DMS114 treated with DMSO at 0.1 percent for 48 hours (cell line): ENCODE data around the gene RRAGD.
"Not testable (repeated sequence)": the region's sequence is repeated elsewhere in the genome, so short reads cannot be mapped to it uniquely, and the experiment has no call there.

Experiments used
- DNase-seq: peaks from one replicate; lab custom pipeline; 2025; ENCODE audit not compliant: unreplicated experiment; lab: John Stamatoyannopoulos, UW

The RRAGD gene

DNA sequence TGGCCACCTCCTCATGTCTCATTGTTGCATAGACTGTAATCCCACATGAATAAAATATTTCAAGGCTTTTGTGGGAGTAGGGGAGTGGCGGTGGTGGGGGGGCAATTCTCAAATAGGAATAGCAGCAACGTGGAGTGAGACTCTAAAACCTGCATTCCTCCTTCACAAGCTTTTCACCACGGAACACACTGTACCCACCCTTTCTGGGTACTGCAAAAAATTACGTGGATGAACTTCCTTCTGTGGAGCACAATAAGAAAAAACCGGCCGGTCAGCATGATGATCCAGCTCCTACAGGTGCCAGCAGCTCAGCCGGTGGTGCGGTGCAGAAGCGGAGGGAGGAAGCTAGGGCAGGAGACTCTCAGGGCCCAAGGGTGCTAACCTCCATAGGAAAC lies 930 bp upstream of the RRAGD start:
- DNase-seq = no peak

DNA sequence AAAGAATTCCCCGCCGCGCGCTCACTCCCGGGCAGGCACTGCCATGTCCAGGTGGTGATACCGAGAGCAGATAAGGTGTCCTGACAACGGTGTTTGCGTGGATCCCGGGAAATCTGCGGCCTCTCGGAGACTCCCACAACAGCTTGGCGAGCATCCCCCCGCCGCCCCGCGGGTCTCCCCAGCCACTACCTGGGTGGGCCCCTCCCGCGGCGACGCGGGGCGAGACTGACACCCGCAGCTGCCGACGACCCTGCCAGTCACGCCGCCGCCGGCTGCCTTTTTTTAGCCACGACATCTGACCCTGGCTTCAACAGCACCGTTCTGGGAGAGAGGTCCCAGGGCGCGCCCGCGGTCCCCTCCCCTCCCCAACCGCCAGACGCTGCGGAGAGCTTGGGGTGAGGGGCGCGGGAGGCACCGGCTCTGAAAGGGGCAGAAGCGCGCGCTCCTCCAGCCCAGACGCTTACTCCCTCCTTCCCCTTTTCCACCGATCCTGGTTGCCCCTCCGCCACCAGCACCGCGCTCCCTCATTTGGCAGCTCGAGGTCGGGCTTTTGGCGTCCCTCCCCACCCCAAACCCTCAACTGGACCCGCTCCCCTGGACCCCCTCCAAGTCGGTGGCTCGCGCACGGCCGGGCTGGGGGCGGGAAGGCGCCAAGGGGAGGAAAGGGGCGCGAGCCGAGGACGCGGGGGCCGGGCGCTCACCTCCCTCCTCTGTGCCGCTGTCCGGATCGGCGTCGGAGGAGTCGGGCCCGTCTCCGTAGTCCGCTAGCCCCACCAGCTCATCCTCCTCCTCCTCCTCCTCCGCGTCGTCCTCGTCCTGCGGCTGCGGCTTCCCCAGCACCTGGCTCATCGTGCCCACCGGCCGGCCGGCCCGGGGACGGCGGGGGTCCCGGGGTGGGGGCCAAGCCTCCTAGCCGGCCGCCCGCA lies 665 bp downstream of the RRAGD start:
- no peak for DNase-seq

DNA sequence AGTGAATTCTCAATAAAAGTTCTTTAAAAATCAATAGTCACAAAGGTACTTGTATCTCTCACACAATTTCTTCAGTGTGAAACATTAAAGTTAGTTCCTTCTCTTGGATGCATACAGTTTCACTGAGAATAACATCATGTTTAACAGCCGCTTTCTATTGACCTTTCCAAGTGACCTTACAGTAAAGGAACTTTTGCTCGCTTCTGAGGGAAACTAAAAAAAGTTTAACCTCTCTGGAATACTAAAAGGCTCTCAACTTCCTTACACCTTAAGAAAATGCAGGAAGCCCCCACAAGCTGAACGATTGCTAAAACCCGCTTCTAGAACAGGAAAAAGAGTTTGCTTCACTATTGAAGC lies 1.3 kb downstream of the RRAGD start:
- DNase-seq = no peak

DNA sequence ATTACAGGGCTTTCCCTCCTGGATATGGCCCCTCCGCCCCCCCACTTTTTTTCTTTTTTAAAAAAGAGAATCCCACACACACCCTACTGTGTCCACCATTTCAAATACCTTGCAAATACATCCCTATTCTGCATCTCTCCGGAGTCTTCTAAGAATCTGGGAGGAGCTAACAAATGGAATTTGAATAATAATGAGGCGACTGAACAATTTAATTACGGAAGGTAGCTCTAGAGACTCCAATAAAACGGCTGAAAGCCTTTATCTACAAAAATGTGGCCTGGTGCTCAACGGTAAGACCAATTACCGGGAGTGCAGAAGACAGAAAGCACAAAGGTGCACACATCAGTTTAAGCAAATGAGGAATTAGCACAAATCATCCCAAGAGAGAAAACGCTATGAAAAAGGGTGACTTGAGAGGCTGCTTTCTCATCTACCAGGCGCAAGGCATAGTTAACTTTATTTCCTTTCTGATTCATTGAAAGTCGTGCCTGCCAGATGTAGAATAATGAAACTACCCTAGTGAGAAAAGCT lies 1.8 kb downstream of the RRAGD start:
- no peak for DNase-seq

DNA sequence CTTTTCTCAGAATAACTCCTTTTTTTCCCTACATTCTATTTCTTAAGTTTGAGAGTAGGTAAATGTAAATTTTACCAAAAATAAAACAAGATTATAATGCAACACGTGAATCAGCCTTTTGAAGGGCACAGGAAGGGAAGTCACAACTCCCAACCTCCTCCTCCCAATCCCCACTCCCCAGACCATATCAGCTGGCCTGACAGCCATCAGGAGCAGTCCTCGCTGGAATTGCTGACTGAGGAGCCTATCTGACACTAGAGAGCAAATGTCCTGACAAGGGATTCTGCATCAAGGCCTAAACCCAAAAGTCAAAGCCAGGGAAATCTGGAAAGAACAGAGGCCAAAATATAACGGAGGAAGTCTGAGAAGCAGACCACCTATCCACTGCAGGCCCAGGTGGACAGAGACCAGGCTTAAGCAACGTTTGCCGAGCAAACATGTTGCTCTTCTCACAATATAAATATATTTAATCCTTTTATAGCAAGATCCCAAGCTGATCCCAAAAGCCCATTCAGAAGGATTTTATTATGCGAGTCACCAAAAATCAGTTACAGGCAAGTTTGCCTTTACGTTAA lies 2.5 kb downstream of the RRAGD start:
- DNase-seq = no peak

DNA sequence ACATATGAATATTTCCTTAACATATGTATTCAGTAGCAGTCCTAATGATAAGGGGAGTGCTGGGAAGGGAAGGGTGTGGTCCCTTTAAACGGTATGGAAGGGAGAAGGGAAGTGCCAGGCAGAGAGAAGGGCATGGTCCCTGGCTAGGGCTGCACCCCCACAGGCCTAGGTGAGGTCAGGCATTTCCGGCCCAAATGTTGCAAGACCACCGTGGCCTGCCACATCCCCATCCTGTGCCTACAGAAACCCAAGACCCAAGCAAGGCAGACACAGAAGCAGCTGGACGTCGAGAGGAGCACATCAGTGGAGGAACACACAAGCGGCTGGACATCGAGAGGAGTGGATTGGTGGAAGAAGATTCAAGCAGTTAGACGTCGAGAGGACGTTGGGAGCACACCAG lies 5.9 kb downstream of the RRAGD start:
- DNase-seq = no peak

DNA sequence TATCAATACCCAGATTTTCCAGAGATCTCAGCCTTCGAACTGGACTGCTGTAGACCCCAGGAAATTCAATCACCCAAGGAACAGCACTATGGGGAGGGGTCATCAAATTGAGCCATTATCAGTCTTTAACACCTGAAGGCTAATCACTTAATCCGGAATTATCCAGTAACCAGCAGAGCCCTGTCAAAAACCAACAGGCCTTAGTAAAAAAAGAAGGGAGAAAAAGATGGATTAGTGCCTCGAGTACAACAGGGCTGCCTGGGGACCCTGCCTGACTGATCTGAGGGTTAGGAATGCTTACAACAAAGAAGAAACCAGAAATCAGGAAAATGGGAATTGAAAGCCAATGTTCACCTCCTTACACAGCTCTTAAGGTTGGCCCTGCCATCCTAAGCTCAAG lies 7.6 kb downstream of the RRAGD start:
- no peak for DNase-seq

DNA sequence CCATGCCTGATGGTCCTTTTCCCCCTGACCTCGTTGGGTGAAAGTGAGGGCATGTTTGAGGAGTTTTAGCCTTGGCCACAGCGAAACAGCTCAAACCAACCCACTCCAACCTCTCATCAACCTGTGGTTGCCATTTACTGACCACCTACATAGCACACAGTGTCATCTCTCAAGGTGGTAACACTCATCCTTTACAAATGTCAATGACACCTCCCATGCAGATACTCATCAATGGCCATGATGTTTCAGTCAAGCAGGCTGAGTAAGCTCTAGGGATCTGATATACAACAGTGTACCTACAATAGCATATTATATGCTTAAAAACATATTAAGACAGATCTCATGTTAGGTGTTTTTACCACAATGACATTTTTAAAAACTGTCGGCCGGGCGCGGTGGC lies 9.3 kb downstream of the RRAGD start:
- DNase-seq = no peak

DNA sequence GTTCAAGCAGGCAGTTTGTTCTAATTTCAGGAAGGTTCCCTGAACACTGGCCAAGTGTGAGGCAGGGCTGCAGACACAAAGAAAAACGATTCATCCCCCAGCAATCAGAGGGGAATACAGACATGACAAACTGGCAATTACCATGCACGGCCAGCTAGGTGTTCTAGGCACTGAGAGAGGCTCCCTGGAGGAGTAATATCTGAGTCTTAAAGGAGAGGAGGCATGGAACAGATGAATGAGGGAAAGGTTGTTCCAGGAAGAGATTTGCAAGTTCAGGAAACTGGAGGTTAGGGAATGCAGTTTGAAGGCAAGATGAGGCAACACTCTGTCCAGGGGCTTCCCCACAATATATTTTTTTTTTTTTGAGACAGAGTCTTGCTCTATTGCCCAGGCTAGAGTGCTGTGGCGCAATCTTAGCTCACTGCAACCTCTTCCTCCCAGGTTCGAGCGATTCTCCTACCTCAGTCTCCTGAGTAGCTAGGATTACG lies 11.1 kb downstream of the RRAGD start:
- no peak for DNase-seq

DNA sequence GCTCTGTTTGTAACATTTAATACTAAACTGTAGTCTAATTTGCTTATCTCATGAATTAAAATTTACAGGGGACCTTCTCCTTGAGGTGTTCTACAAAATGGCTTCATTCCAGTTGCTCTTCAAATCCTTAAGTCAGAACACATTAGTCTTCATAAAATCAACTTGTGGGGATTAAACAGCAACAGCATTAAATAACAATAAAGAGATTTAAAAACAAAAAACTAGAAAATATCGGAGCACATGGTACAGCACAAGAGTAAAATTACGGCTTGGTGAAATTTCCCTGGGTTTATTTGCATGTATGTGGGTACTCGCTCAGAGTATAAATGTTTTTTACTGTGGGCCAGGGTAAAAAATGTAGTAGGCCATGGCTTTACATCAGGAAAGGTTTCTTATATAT lies 12.0 kb downstream of the RRAGD start:
- DNase-seq = no peak

DNA sequence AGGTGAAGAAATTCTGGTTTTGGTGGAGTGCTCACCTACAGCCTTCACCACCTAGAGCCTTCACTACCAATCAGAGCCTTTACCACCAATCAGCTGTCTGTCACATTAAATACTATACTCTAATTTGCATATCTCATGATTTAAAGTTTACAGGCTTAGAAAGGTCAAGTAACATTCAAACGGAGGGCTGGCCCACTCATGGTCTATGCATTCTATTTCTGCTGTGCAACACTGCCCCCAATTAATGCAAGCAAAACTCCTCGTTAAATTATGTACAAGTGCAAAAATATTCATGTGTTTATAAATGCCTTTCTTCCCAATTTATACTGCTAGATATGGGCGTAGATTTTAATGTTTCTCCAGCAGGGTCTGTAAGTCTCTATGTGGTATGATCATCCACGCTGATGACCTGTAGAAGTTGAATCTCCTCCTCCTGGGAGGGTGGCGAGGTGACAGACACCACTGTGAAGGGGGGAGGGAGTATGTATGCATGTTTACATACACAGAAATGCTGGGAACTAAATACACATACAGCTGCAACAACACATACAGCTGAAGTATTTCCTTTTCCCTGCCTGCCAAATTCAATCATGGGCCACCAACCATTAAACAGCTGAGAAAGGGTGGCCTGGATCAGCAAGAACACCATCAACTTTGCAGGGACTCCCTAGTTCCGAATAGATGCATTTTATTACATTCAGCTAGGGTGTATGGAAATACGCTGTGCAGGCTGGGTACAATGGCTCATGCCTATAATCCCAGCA lies 13.1 kb downstream of the RRAGD start:
- DNase-seq = no peak

DNA sequence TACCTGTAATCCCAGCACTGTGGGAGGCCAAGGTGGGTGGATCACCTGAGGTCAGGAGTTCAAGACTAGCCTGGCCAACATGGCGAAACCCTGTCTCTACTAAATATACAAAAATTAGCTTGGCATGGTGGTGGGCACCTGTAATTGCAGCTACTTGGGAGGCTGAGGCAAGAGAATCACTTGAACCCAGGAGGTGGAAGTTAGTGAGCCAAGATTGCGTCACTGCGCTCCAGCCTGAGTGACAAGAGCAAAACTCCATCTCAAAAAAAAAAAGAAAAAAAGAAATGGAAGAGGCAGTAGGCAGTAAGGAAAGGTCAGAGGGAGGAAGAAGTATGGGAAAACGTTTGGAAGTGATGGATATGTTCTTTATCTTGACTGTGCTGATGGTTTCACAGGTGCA lies 14.2 kb downstream of the RRAGD start:
- not testable (repeated sequence) for DNase-seq

DNA sequence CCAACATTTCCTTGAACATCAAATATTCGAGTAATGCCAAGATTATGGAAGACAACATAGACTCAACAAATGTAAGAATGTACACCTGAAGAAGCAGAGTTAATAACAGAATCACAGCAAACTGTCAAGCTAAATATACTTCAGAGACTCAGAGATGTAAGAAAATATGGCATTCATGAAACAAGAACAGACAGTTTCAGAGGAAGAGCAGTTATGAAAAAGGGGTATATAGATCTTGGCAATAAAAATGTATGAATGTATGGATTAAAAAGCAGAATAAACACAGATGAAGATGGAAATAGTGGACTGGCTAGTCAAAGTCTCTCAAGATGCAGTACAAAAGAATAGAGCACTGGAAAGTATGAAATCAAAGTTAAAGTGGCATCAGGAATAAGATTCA lies 18.4 kb downstream of the RRAGD start:
- DNase-seq = no peak

DNA sequence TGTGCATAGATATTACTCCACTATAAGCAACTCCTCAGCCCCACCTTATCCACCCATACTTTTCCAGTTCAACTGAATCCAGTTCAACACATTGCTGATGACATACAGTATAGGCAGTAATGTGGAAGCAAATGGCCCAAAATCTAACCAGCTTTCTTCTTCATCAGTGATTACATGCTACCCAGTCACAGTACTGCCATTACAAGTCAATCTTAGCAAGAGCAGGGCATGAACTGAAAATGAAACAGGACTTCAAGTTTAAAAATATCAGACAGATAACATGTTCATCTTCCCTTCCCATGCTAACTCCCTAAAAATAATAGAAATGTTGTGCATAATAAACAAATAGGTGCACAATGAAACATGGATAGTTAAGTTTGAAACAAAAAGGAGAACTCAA lies 19.2 kb downstream of the RRAGD start:
- no peak for DNase-seq

DNA sequence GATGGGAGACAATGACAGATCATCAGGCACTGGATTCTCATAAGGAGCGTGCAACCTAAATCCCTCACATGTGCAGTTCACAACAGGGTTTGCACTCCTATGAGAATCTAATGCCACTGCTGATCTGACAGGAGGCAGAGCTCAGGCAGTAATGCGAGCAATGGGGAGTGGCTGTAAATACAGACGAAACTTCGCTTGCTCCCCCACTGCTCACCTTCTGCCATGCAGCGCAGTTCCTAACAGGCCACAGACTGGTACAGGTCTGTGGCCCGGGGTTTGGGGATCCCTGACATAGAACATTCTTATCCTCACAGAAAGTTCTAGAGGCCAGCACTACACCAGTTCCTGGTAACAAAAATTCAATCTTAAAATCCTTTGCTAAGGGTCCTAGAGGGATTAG lies 23.2 kb downstream of the RRAGD start:
- no peak for DNase-seq

DNA sequence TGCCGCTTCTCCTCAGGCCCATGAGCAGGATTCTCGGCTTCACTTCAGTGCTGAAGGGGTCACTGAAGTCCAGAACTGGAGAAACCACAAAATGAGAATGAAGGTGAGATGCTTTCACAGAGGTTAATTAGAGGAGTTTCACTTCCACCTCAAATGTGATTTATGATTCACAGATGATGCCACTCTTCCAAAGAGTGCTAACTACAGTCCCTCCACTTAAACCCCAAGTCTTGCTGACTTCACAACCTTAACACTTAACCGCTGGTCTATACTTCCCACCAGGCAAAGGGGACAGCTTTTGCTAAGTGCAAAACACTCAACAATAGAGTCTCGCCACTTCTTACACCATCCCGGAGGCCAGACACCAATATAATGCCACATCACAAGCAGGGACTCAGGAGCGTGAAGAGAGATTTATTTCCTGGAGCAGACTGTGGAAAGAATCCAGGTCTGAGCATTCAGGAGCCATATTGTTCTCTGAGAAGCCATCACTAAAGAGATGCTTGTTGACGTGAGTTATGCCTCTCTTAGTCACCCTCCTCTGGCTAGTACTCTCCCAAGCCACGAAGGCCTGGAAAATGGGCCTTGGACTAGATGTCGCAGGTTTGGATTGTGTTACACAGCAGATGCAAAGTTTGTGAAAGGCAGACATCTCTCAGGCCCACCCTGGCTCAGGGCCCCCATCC lies 24.4 kb downstream of the RRAGD start:
- DNase-seq = no peak

DNA sequence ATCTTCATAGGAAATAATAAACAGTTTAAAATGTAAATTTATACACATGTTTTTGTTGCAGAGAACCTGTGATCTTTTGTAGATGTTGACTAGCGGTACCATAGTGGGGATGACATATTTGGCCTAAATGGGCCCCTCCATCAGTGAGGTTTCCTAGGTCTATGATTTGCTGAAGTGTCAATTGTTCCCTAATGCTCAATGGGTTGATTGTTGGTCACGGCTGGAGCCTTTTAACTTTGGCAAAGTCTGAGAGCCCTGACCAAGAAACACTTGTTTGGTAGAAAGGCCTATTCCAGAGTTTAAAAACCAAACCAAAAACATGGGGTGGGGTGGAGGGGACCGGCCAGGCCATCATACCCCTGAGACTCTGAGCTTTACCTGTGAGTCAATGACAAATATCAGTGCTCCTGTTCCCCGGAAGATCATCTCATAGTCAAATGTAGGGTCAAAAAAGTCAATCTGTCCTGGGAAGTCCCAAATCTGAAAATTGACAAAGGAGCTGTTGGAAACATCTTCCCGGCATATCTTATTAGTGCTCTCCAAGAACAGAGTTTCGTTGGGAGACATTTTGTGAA lies 25.1 kb downstream of the RRAGD start:
- no peak for DNase-seq

DNA sequence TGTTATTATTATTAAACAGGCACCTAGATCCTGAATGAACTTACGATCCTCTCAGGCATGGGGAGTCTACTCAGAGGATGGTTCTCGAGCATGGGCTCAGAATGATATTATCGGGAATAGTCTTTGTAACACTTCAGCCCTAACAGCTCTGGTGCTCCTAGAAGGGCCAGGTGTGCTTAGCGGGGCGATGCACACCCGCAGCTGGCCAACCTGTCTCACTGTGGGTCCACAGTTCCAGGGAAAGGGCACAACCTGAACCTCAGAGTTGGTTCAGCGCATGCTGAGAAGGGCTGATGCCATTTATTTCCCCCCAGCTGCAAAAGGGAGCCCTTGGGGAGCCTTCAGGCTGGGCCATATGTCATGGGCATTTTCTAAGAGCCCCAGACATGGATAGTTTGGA lies 26.2 kb downstream of the RRAGD start:
- no peak for DNase-seq

DNA sequence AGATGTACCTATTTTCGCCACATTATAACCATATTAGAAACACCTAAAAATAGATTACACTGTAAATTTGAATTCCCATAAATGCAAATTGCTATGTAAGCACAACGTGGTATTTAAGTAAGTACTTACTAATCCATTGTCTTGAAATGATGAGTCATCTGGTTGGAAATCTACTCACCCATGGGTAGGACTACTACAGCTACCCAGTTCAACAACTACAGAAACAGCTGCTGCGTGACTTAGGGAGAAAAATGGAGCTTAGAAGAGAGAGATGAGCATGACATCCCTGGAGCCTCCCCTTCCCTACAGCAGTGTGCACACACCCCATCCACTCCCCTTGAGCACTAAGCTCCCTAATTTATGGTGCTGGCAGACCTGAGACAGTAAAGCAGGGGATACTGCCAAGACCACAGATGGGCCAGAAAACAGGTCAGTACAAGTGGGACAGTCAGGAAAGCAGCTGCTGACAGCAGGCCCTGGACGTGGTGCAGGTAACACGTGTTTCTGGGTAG lies 26.9 kb downstream of the RRAGD start:
- no peak for DNase-seq

DNA sequence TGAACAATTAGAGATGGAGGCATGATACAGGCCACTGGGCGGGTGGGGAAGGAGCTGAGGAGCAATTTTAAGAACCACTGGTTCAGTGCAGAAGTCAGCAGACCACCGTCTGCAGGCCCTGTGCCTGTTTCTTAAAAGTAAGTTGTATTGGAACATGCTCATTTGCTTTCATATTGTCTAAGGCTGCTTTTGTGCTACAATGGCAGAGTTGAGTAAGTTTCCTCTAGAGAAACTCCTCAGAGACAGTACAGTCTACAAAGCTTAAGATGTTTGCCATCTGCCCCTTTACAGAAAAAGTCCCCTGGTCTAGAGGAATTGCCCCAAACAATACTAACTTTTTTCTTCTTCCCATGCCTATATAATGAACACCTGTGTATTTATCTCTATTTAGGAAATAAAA lies 31.0 kb downstream of the RRAGD start:
- DNase-seq = no peak

DNA sequence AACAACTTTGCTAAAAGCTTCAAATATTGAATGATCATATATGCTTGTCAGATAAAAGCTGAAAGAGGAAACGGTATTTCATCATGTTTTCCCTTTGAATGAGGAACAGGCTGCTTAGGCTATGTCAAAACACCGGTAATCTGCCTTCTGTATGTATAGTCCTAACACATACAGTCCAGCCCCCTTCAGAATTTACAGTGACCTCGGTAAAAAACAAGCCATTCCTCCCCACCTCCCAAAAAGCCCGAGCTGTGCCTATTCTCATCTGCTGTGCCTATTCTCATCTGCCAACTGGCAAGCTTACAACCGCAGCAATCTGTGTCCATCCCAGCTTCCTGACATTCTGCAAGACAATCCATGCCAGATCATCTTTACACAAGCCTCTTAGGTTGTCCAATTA lies 32.8 kb downstream of the RRAGD start:
- no peak for DNase-seq
